Astrocyte of the spinal cord (primary cell): Measurements from ENCODE around the gene OR1D5.

Source experiments
- DNase-seq: peaks from one replicate; pipeline ENCODE4 v3.0.0; 2011; ENCODE audit warnings: low read depth, low spot score
- H3K4me3 ChIP-seq: 2 replicates; pipeline ENCODE4 v1.5.1; 2011; ENCODE audit warnings: low read depth, mild to moderate bottlenecking, low read length, moderate library complexity
- in situ Hi-C: cut with HindIII; loops from 2 replicates; pipeline ENCODE4 v1.10.0; 2017; ENCODE audit warnings: low sequenced_read_pairs
- TF ChIP-seq, protein P1 (sequence below): IDR thresholded peaks from 2 replicates; pipeline ENCODE4 v1.5.1; 2012; ENCODE audit warnings: low read depth, mild to moderate bottlenecking, low read length, inconsistent platforms

Gene OR1D5

DNA sequence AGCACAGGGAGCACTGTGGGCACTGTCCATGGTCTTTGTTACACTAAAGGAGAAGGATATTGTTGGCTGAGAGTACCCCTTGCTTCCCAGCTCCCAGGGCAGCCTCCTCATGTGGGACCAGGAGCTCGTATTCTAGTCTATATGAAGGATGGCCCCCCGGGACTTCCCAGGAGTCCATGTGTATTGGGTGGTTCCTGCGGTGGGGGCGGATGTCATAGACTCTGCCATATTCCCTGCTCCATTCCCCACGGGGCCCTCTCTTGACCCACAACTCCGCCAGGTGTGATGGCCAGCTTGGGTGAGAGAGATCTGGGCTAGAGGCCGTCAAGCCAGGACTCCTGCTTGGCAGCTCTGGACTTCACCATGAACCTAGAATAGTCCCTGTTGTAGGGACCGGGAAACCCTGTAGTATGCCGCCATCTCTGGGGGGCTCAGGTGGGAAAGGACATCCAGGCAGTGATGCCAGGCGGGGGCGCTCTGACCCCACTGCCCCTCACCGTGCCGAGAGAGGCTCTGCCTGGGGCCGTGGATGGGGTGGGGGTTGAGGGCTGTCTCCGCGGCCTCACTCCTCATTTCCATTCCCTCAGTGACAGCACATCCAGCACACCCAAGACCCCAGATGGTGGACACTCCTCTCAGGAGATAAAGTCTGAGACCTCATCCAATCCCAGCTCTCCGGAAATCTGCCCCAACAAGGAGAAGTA, 37.8 kb downstream of the OR1D5 start:
- in situ Hi-C loops, result no loop called here
- DNase-seq, result no peak
- TF ChIP-seq, protein P1, sequence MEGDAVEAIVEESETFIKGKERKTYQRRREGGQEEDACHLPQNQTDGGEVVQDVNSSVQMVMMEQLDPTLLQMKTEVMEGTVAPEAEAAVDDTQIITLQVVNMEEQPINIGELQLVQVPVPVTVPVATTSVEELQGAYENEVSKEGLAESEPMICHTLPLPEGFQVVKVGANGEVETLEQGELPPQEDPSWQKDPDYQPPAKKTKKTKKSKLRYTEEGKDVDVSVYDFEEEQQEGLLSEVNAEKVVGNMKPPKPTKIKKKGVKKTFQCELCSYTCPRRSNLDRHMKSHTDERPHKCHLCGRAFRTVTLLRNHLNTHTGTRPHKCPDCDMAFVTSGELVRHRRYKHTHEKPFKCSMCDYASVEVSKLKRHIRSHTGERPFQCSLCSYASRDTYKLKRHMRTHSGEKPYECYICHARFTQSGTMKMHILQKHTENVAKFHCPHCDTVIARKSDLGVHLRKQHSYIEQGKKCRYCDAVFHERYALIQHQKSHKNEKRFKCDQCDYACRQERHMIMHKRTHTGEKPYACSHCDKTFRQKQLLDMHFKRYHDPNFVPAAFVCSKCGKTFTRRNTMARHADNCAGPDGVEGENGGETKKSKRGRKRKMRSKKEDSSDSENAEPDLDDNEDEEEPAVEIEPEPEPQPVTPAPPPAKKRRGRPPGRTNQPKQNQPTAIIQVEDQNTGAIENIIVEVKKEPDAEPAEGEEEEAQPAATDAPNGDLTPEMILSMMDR, result no peak
- H3K4me3 ChIP-seq, result no peak overlapping the region

DNA sequence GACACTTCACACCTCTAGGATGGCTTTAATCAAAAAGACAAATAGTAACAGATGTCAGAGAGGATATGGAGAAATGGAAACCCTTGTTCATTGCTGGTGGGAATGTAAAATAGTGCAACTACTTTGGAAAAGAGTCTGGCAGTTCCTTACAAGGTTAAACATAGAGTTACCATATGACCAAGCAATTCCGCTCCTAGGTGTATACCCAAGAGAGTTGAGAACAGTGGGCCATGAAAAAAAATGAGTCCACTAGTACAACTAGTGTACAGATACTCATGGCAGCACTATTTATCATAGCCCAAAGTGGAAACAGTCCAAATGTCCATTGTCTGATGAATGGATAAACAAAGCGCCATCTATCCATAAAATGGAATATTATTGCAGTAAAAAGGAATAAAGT, 39.1 kb downstream of the OR1D5 start:
- DNase-seq, result no peak
- in situ Hi-C loops, result no loop called here
- TF ChIP-seq, protein P1, result no peak
- H3K4me3 ChIP-seq, result no peak overlapping the region

DNA sequence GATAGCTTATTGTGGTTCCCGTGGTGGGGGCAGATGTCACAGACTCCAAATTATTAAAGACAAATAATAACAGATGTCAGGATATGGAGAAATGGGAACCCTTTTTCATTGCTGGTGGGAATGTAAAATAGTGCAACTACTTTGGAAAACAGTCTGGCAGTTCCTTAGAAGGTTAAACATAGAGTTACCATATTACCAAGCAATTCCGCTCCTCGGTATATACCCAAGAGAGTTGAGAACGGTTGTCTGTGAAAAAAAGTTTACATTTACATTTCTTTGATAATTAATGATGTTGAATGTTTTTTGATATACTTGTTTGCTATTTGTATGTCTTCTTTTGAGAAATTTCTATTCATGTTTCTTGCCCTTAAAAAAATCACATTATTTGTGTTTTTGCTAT, 41.2 kb downstream of the OR1D5 start:
- TF ChIP-seq, protein P1, result no peak
- H3K4me3 ChIP-seq, result no peak overlapping the region
- in situ Hi-C loops, result no loop called here
- DNase-seq, result no peak

DNA sequence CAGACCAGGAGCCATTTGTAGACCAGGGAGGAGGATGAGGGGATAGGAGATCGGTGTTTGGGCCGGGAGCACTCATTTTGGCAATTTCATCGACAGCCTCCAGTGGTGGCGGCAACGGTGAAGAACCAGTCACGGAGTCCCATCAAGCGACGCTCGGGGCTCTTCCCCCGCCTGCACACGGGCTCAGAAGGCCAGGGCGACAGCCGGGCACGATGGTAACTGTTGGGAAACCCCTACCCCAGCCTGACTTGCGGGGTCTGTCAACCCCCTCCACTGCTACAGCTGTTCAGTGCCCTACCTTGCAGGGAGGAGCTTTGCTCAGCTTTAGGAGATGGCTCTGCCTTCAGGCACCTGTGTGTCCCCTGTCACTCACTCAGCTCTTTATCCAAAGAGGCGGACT, 43.0 kb downstream of the OR1D5 start:
- TF ChIP-seq, protein P1, result no peak
- DNase-seq, result no peak
- in situ Hi-C loops, result no loop called here
- no peak overlapping the region for H3K4me3 ChIP-seq

DNA sequence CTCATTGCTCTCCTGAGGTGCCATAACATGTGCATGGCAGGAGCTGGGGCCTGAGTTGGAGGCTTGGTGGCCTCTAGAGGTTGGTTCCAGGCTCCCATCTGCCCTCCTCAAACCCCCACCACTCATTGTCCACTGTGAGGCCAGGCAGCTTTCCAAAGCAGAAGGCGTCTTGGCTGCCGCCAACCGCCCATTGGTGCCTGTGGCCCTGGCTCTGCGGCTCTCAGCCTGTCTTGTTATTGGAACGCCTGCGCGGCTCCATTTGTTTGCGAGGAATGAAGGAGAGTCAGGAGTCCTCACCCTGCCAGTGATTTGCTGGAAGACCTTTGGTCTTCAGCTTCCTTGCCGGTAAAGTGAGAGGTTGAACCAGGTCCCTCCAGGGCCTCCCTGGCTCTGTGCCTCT, 43.6 kb downstream of the OR1D5 start:
- in situ Hi-C loops, result no loop called here
- TF ChIP-seq, protein P1, result no peak
- no peak for DNase-seq
- no peak overlapping the region for H3K4me3 ChIP-seq

DNA sequence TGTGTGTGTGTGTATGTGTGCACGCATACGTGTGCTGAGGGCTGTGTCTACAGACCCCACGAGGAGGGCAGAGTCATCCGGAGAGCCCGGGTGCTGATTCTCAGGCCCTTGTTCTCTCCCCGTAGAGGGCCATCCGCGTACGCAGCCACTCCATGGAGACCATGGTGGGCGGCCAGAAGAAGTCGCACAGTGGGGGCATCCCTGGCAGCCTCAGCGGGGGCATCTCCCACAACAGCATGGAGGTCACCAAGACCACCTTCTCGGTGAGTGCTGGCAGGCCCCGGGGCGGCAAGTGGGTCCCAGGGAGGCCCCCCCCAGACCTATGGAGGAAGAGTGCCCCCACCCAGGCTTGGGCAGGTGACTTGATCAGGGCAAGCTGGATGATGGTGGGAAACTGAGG, 45.5 kb downstream of the OR1D5 start:
- in situ Hi-C loops, result no loop called here
- TF ChIP-seq, protein P1, result no peak
- no peak overlapping the region for H3K4me3 ChIP-seq
- no peak for DNase-seq

DNA sequence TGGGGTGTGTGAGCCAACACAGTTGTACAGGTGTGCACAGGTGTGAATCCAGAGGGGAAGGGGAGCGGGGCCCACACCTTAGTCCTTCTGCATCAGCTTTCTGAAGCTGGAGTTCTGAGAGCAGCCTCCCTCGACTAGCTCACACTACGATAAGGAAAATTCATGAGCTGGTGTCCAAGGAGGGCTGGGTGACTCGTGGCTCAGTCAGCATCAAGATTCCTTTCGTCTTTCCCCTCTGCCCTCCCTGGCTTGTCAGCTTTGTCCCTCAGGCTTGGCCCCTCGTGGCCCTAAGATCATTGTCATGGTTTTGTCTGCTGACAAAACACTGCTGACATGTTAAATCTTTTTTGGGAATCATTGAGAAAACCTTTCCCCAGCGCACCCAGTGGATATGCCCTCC, 47.5 kb downstream of the OR1D5 start:
- H3K4me3 ChIP-seq, result no peak overlapping the region
- DNase-seq, result no peak
- in situ Hi-C loops, result no loop called here
- TF ChIP-seq, protein P1, result no peak
